T-cell (primary cell): Measurements from ENCODE around the gene PLEKHH1. TPM values are rescaled to one million over a fixed set of nuclear protein-coding genes. Genes with fewer than 3 reads are reported as not detected.

ENCODE experiments used
- ATAC-seq, 4 experiments: fragments of 200-7000 bp in 3 of 4; fragments of 150-1000 bp in 1 of 4; cut with Tn5 transposase; replicated peaks in 1 of 4; 1 replicate in 3 of 4; 2 replicates in 1 of 4; pipeline ENCODE4 v1.10.0; 2021; ENCODE audit warnings: moderate library complexity in 3 of 4, mild to moderate bottlenecking in 2 of 4, moderate number of reproducible peaks in 1 of 4
- CTCF ChIA-PET, 2 donors: fragments of 300-600 bp; sonication (Branson Sonifier 250); formaldehyde crosslinking; loops; one replicate each; lab custom pipeline; 2022; ENCODE audit warnings: antibody characterized with exemption in 2 of 2; lab: Charles Lee
- POLR2A ChIA-PET, 2 donors: fragments of 300-600 bp; sonication (Branson Sonifier 250); formaldehyde crosslinking; loops; one replicate each; lab custom pipeline; 2022; ENCODE audit warnings: antibody characterized with exemption in 2 of 2; lab: Charles Lee
- DNase-seq, 35 experiments: peaks; one replicate each; pipeline versions ENCODE4 v3.0.0 to v3.0.0-alpha.2; 2013 to 2023
- H3K27ac ChIP-seq: one replicate; pipeline ENCODE4 v1.5.1; 2013; ENCODE audit warnings: low read length
- H3K27me3 ChIP-seq, 2 experiments: replicated peaks in 1 of 2; 1 replicate in 1 of 2; 2 replicates in 1 of 2; pipeline versions ENCODE4 v1.6.1 to v1.7.0; 2013; ENCODE audit warnings: low read length in 1 of 2, mixed read lengths in 1 of 2; ENCODE audit not compliant: control insufficient read depth in 2 of 2, insufficient read depth in 2 of 2; ENCODE audit errors: extremely low read depth in 1 of 2
- H3K36me3 ChIP-seq, 2 donors: 1 replicate in 1 of 2; 2 replicates in 1 of 2; pipeline versions ENCODE4 v1.6.1 to v1.7.0; 2013; ENCODE audit warnings: low read length in 1 of 2; ENCODE audit not compliant: control insufficient read depth in 2 of 2, insufficient read depth in 1 of 2; ENCODE audit errors: extremely low read depth in 1 of 2
- H3K4me1 ChIP-seq, 2 experiments: 1 replicate in 1 of 2; 2 replicates in 1 of 2; pipeline versions ENCODE4 v1.6.1 to v1.7.0; 2013; ENCODE audit warnings: low read length in 2 of 2, mixed read lengths in 1 of 2; ENCODE audit not compliant: insufficient read depth in 2 of 2, control insufficient read depth in 1 of 2; ENCODE audit errors: extremely low read depth in 1 of 2
- H3K4me3 ChIP-seq, 2 donors: 1 replicate in 1 of 2; 2 replicates in 1 of 2; pipeline versions ENCODE4 v1.5.1 to v1.7.0; 2013; ENCODE audit warnings: mild to moderate bottlenecking in 2 of 2, low read length in 1 of 2, moderate library complexity in 1 of 2; ENCODE audit not compliant: control insufficient read depth in 1 of 2; ENCODE audit errors: extremely low read depth in 1 of 2
- H3K9me3 ChIP-seq: 2 replicates; pipeline ENCODE4 v1.7.0; 2013
- H3K27ac Mint-ChIP-seq, 2 donors: one replicate each; pipeline ENCODE4 v1.8.0; 2020 to 2021; ENCODE audit warnings: mild to moderate bottlenecking in 2 of 2, mixed read lengths in 2 of 2
- H3K27me3 Mint-ChIP-seq, 2 donors: one replicate each; pipeline ENCODE4 v1.8.0; 2021 to 2022; ENCODE audit warnings: mixed read lengths in 2 of 2
- H3K36me3 Mint-ChIP-seq: one replicate; pipeline ENCODE4 v1.8.0; 2021; ENCODE audit warnings: mixed read lengths
- H3K4me1 Mint-ChIP-seq, 3 donors: one replicate each; pipeline ENCODE4 v1.8.0; 2020 to 2022; ENCODE audit warnings: mixed read lengths in 3 of 3, mild to moderate bottlenecking in 1 of 3
- H3K4me3 Mint-ChIP-seq, 3 donors: one replicate each; pipeline ENCODE4 v1.8.0; 2020 to 2022; ENCODE audit warnings: mild to moderate bottlenecking in 3 of 3, mixed read lengths in 3 of 3, moderate library complexity in 3 of 3
- H3K9me3 Mint-ChIP-seq, 3 donors: one replicate each; pipeline ENCODE4 v1.8.0; 2020 to 2022; ENCODE audit warnings: mixed read lengths in 3 of 3
- WGBS: methylation state at CpG from one replicate; pipeline ENCODE4 v1.1.5; 2013; ENCODE audit warnings: missing lambda C conversion rate; ENCODE audit not compliant: insufficient coverage; 5-methylcytosine and 5-hydroxymethylcytosine counted together
- total RNA-seq, 35 experiments: library from RNA in 6 of 35; stranded (reverse) in 6 of 35; fragments of 120-200 nt in 1 of 35; gene quantifications; one replicate each; pipeline versions ENCODE4 v1.2.1 to v1.2.4 and lab custom pipeline; 2013 to 2026

PLEKHH1 gene
- total RNA-seq, 5 donors from 2014 or later (not counting 1 experiment from before 2014, with no cell fraction given): 0.20 to 1.0 (median 0.58) TPM

DNA sequence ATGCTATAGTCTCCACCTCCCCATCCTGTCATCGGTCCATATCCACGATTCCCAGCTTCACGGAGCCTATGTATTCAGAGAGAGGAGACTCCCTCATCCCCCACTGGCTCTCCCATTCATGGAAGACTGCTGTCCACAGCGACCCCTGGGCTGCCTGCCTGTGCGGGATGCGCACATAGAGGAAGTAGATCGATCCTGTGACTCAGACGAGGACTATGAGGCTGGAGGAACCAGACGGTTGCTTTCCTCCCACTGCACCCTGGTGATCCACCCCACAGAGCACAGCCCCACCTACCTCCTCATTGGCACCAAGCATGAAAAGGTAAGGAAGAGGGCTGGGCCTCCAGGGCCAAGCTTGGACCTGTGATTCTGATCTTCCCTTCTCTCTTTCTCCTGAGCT, 42.6 kb downstream of the PLEKHH1 start:
- Histone ChIP-seq H3K9me3 (no peaks in the 10 kb centered on the region), H3K4me3 (no peak overlapping the region), H3K36me3 (no peaks in the 10 kb centered on the region), H3K27ac (no peak overlapping the region), H3K4me1 (no peaks in the 10 kb centered on the region), H3K27me3 (peaks cover 0 to 19% of the 10 kb centered on the region in 2 experiments)
- no peak overlapping the region for H3K27ac Mint-ChIP-seq
- no peak for DNase-seq
- H3K9me3 Mint-ChIP-seq: no peaks in the 10 kb centered on the region
- POLR2A ChIA-PET: no interaction called here
- peaks cover 5% of the 10 kb centered on the region in 2 donors for H3K27me3 Mint-ChIP-seq
- peaks cover 0 to 6% (median 0%) of the 10 kb centered on the region in 3 donors for H3K4me1 Mint-ChIP-seq
- CTCF ChIA-PET: interaction anchor here (0.6 to 0.8 kb wide), 3 partner anchors 97 to 148 kb away, joined by 3 to 5 read pairs (median 4); no protein-coding TSS in a partner anchor
- H3K4me3 Mint-ChIP-seq: no peak overlapping the region
- 73% methylated on average over 7 of the region's 9 CpGs for WGBS
- H3K36me3 Mint-ChIP-seq: no peaks in the 10 kb centered on the region
- ATAC-seq: no peak

DNA sequence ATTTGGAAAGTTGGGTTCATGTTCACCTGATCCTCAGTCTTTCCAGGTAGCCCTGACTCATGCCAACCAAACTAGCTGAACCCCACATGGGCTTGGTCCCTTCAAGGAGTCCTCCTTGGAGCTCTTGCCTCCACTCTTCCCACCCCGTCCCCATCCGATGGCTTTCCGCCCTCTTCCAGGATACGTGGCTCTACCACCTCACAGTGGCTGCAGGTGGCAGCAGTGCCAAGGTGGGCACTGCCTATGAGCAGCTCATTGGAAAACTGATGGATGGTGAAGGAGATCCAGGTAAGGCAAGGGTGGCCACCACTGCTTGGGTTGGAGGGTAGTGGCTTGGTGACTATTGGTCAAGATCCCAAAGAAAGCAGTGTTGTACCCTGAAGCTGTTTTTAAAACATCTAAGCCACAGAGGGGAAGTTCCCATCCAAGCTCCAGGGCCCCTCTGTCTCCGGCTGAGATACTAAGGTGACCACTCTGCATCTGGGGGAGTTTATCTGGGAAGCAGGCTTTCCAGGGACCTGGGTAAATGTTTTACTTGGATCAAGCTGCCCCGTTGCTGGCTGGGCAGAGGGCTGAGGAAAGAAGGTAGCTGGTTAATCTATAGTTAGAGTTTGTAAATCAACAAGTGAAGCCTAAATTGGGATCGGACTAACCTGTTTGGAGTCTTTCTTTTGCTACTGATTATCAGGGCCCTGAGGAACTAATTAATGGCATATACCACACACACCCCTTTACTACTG, 43.3 kb downstream of the PLEKHH1 start:
- H3K4me1 Mint-ChIP-seq: peaks cover 0 to 2% (median 0%) of the 10 kb centered on the region in 3 donors
- no peak overlapping the region for H3K4me3 Mint-ChIP-seq
- no peaks in the 10 kb centered on the region for H3K36me3 Mint-ChIP-seq
- ATAC-seq (no peak), DNase-seq (no peak)
- no peaks in the 10 kb centered on the region for H3K36me3 ChIP-seq
- peaks cover 0 to 15% of the 10 kb centered on the region in 2 experiments for H3K27me3 ChIP-seq
- H3K9me3 Mint-ChIP-seq: no peaks in the 10 kb centered on the region
- 96% methylated on average over 6 of the region's 7 CpGs for WGBS
- H3K4me1 ChIP-seq: no peaks in the 10 kb centered on the region
- CTCF ChIA-PET: interaction anchor here (0.6 to 0.8 kb wide), 3 partner anchors 96 to 149 kb away, joined by 3 to 5 read pairs (median 4); no protein-coding TSS in a partner anchor
- no peak overlapping the region for H3K27ac Mint-ChIP-seq
- H3K9me3 ChIP-seq: no peaks in the 10 kb centered on the region
- POLR2A ChIA-PET: interaction anchor here in 1 of 2 donors (0.6 kb wide), 1 partner anchor 233 kb away, joined by 3 read pairs; no protein-coding TSS in a partner anchor
- H3K4me3 ChIP-seq: no peak overlapping the region
- H3K27ac ChIP-seq: no peak overlapping the region
- peaks cover under 1% of the 10 kb centered on the region in 2 donors for H3K27me3 Mint-ChIP-seq

- Histone ChIP-seq H3K36me3 (no peaks in the 10 kb centered on the region), H3K27me3 (peaks cover 0 to 7% of the 10 kb centered on the region in 2 experiments), H3K9me3 (no peaks in the 10 kb centered on the region), H3K27ac (no peak overlapping the region), H3K4me3 (no peak overlapping the region), H3K4me1 (no peaks in the 10 kb centered on the region)
- Mint-ChIP-seq H3K27me3 (no peaks in the 10 kb centered on the region), H3K9me3 (no peaks in the 10 kb centered on the region), H3K27ac (no peak overlapping the region), H3K4me1 (no peaks in the 10 kb centered on the region), H3K4me3 (no peak overlapping the region), H3K36me3 (no peaks in the 10 kb centered on the region)
- WGBS: 0% methylated on average over 1 of the region's 13 CpGs
- ChIA-PET POLR2A (no interaction called here), CTCF (interaction anchor here in 1 of 2 donors (0.8 kb wide), 1 partner anchor 127 kb away, joined by 3 read pairs; no protein-coding TSS in a partner anchor)
- no peak for ATAC-seq
- no peak for DNase-seq
Observed at GRCh38 chr14:67577181-67577808, 44.2 kb downstream of the PLEKHH1 start.

- Histone ChIP-seq H3K4me3 (no peak overlapping the region), H3K4me1 (no peaks in the 10 kb centered on the region), H3K36me3 (no peaks in the 10 kb centered on the region), H3K27ac (no peak overlapping the region), H3K27me3 (peaks cover 0 to 4% of the 10 kb centered on the region in 2 experiments), H3K9me3 (no peaks in the 10 kb centered on the region)
- no peak overlapping the region for H3K4me3 Mint-ChIP-seq
- no peaks in the 10 kb centered on the region for H3K9me3 Mint-ChIP-seq
- H3K4me1 Mint-ChIP-seq: no peaks in the 10 kb centered on the region
- H3K27ac Mint-ChIP-seq: no peak overlapping the region
- H3K27me3 Mint-ChIP-seq: no peaks in the 10 kb centered on the region
- POLR2A ChIA-PET: no interaction called here
- DNase-seq (no peak), ATAC-seq (no peak)
- WGBS: 92% methylated on average over 13 of the region's 16 CpGs
- CTCF ChIA-PET: interaction anchor here in 1 of 2 donors (0.8 kb wide), 1 partner anchor 126 kb away, joined by 3 read pairs; no protein-coding TSS in a partner anchor
- no peaks in the 10 kb centered on the region for H3K36me3 Mint-ChIP-seq
Observed at GRCh38 chr14:67577909-67578749, 45.0 kb downstream of the PLEKHH1 start.

- CTCF ChIA-PET: interaction anchor here (0.6 to 1.3 kb wide), 2 partner anchors 8 to 151 kb away, joined by 3 to 4 read pairs; no protein-coding TSS in a partner anchor
- Histone ChIP-seq H3K27me3 (peaks cover 0 to 2% of the 10 kb centered on the region in 2 experiments), H3K4me3 (no peak overlapping the region), H3K27ac (no peak overlapping the region), H3K36me3 (no peaks in the 10 kb centered on the region), H3K9me3 (no peaks in the 10 kb centered on the region), H3K4me1 (no peaks in the 10 kb centered on the region)
- WGBS: 87% methylated on average over 13 of the region's 15 CpGs
- Mint-ChIP-seq H3K36me3 (no peaks in the 10 kb centered on the region), H3K27ac (no peak overlapping the region), H3K9me3 (no peaks in the 10 kb centered on the region), H3K27me3 (no peaks in the 10 kb centered on the region), H3K4me3 (no peak overlapping the region), H3K4me1 (no peaks in the 10 kb centered on the region)
- DNase-seq (no peak), ATAC-seq (no peak)
- POLR2A ChIA-PET: no interaction called here
Observed at GRCh38 chr14:67579040-67579439, 46.0 kb downstream of the PLEKHH1 start.

GRCh38 chr14:67579636-67580035, 46.5 kb downstream of the PLEKHH1 start:
- H3K36me3 Mint-ChIP-seq: no peaks in the 10 kb centered on the region
- no peaks in the 10 kb centered on the region for H3K9me3 Mint-ChIP-seq
- H3K36me3 ChIP-seq: no peaks in the 10 kb centered on the region
- H3K27me3 ChIP-seq: no peaks in the 10 kb centered on the region
- ATAC-seq (no peak), DNase-seq (no peak)
- no peaks in the 10 kb centered on the region for H3K4me1 Mint-ChIP-seq
- H3K9me3 ChIP-seq: no peaks in the 10 kb centered on the region
- H3K4me1 ChIP-seq: no peaks in the 10 kb centered on the region
- H3K27me3 Mint-ChIP-seq: no peaks in the 10 kb centered on the region
- no peak overlapping the region for H3K4me3 ChIP-seq
- no peak overlapping the region for H3K27ac ChIP-seq
- POLR2A ChIA-PET: no interaction called here
- H3K27ac Mint-ChIP-seq: no peak overlapping the region
- H3K4me3 Mint-ChIP-seq: no peak overlapping the region
- CTCF ChIA-PET: interaction anchor here (0.6 to 1.6 kb wide), 4 partner anchors 8 to 1377 kb away, joined by 3 to 4 read pairs (median 4); no protein-coding TSS in a partner anchor
- WGBS: 85% methylated on average over 7 of the region's 7 CpGs
